Activated T-helper 1 cell treated with anti-CD3 and anti-CD28 coated beads, Interleukin-12 subunit alpha, Interleukin-12 subunit beta, Interleukin-2, Interleukin-4 antibody, amounts not matched to agents 30 ng/mL and 10 ng/mL and 1 ng/mL, durations not matched to agents 14 hours and 24 hours and 36 hours (primary cell): ENCODE results near the gene OCA2. TPM values are rescaled to one million over a fixed set of nuclear protein-coding genes. Genes with fewer than 3 reads are reported as not detected.

Source experiments
- DNase-seq: peaks from one replicate; pipeline ENCODE4 v3.0.0; 2021; ENCODE audit warnings: low spot score
- H3K27ac Mint-ChIP-seq: one replicate; pipeline ENCODE4 v1.8.0; 2021; ENCODE audit warnings: mild to moderate bottlenecking, mixed read lengths
- H3K27me3 Mint-ChIP-seq: one replicate; pipeline ENCODE4 v1.8.0; 2022; ENCODE audit warnings: mild to moderate bottlenecking, moderate library complexity, mixed read lengths; ENCODE audit not compliant: insufficient read depth
- H3K36me3 Mint-ChIP-seq: one replicate; pipeline ENCODE4 v1.8.0; 2021; ENCODE audit warnings: low read depth, mixed read lengths
- H3K4me1 Mint-ChIP-seq: one replicate; pipeline ENCODE4 v1.8.0; 2021; ENCODE audit warnings: low read depth, mixed read lengths
- H3K4me3 Mint-ChIP-seq: one replicate; pipeline ENCODE4 v1.8.0; 2021; ENCODE audit warnings: mild to moderate bottlenecking, moderate library complexity, mixed read lengths
- H3K9me3 Mint-ChIP-seq: one replicate; pipeline ENCODE4 v1.8.0; 2021; ENCODE audit warnings: mixed read lengths
- intact Hi-C: fragments of 100-400 bp; cut with micrococcal nuclease; formaldehyde crosslinking; loops from one replicate; pipeline ENCODE4 v1.15.1; 2024
- total RNA-seq: library from RNA; stranded (reverse); gene quantifications from 2 replicates; pipeline ENCODE4 v1.2.3, GENCODE V29; 2022

OCA2 gene
- total RNA-seq, 1 donor from 2014 or later: not detected

DNA sequence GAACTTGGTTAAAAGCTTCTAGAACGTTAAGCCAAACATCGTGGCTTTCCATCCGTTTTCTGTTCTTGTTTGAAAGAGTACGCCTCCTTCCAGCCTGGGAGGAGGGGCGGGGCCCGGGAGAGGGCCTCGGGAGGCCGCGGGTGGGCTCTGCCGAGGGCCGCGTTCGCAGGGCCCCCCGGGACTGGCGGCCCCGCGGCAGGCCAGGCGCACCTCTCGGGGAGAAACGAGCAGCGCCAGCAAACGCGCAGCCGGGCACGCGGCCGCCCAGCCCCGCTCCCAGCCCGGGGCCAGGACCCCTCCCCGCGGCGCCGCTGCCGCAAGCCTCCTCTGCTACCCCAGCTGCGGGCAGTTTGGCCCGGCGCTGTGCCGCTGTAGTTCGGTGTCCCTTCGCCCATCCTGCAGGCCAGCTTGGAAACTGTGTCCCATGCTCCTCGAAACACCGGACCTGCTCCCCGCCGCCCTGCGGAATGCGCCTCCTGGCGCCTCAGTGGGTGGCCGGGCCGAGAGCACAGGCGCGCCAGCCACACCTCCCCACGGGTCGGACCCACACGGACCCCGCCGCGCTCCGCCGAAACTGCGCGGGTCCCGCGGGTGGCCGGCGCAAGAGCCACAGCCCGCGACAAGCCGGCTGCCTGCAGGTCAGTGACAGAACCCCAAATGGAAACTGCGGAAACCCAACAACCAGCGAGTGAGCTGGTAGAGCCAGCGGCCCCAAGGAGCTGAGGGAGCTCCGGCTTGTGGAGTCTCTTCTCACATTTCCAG, 2.3 kb downstream of the OCA2 start:
- Mint-ChIP-seq H3K4me3 (peak overlapping the region; percentile 88), H3K27ac (no peak overlapping the region), H3K27me3 (peaks cover 63% of the 10 kb centered on the region), H3K4me1 (peaks cover 32% of the 10 kb centered on the region), H3K9me3 (no peaks in the 10 kb centered on the region), H3K36me3 (peaks cover 1% of the 10 kb centered on the region)
- no peak for DNase-seq
- intact Hi-C loops: no loop called here

DNA sequence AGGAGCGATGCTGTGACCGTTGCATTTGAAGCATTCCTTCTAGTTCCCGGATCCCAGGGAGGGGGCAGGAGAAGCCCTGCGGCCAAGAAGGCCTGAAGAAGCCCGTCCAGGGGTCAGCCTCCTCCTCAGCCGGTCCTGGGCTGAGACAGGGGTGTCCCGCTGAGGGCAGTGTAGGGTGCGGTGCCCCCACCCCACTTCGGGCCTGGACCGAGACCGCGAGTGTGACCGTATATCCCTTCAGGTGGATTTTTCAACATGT, 2.8 kb downstream of the OCA2 start:
- Mint-ChIP-seq H3K27ac (no peak overlapping the region), H3K4me1 (peaks cover 32% of the 10 kb centered on the region), H3K27me3 (peaks cover 68% of the 10 kb centered on the region), H3K4me3 (peak overlapping the region; percentile 88), H3K9me3 (no peaks in the 10 kb centered on the region), H3K36me3 (peaks cover 1% of the 10 kb centered on the region)
- DNase-seq: no peak
- intact Hi-C loops: no loop called here

DNA sequence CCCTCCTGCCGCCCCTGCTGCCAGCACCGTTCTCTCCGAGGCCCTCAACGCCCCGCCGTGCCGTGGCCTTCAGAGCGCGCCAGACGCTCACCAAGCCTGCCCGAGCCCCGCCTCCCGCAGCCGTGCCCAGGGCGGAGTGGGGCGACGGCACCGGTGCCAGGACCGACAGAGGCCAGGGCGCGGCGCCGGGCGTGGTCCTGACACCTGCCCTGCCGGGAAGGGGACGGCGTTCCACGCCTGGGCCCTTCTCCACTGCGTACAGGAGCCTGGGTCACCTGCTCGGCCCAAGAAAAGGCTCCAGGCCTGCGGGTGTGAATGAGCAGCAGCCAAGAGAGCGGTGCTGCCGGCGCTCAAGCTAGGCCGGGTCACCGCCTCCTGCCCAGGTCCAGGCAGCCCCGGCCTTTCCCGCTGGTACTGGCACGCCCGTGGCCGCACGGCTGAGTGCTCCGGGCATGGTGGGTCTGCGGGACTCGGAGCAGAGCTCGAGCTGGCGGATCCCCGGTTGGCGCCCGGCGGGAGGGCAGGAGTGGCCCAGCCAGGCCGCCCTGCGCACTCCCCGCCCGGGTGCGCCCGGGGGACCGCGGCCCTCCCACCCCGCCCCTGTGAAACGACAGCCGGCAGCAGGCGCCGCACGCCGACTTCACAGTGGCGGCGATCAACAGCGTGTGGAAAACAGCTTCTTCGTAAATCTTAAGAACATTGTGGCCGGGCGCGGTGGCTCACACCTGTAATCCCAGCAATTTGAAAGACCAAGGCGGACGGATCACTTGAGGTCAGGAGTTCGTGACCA, 4.2 kb downstream of the OCA2 start:
- peaks cover 27% of the 10 kb centered on the region for H3K4me1 Mint-ChIP-seq
- H3K9me3 Mint-ChIP-seq: peaks cover 13% of the 10 kb centered on the region
- intact Hi-C loops: no loop called here
- H3K27me3 Mint-ChIP-seq: peaks cover 74% of the 10 kb centered on the region
- DNase-seq: no peak
- peaks cover 1% of the 10 kb centered on the region for H3K36me3 Mint-ChIP-seq
- H3K27ac Mint-ChIP-seq: no peak overlapping the region
- peak overlapping the region; percentile 88 for H3K4me3 Mint-ChIP-seq

DNA sequence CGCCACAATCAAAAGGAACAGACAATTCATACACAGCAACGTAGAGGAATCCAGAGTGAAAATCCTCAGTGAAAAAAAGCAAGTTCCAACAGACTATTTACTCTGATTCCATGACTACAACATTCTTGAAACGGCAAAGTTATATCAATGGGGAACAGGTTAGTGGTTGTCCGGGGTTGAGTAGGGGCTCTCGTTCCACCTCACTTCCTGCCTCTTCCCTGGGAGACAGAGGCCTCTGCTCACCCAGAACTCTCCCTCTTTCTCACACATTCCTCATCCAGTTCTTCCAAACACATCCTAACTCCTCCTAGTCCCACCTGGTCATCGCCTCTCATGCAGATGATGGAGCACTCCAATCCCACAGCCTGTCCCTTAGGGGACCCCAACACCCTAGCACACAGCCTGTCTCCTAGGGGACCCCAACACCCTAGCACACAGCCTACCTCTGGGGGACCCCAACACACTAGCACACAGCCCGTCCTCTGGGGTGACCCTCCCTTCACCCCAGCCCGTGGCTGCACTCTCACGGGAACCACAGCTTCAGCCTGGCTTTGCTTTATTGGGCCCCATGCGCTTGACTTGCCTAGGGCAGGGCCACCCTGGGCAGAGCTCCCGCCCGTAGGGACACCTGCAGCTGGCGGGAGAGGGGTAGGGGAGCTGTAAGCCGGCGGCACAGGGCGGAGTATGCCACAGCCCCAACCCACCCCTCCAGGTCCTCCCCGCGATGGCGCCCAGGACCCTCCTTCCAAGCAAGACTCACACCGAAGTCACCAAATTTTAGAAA, 5.2 kb downstream of the OCA2 start:
- Mint-ChIP-seq H3K36me3 (no peaks in the 10 kb centered on the region), H3K4me3 (peak overlapping the region; percentile 15), H3K27ac (no peak overlapping the region), H3K27me3 (peaks cover 70% of the 10 kb centered on the region), H3K4me1 (peaks cover 22% of the 10 kb centered on the region), H3K9me3 (peaks cover 14% of the 10 kb centered on the region)
- no peak for DNase-seq
- intact Hi-C loops: no loop called here

DNA sequence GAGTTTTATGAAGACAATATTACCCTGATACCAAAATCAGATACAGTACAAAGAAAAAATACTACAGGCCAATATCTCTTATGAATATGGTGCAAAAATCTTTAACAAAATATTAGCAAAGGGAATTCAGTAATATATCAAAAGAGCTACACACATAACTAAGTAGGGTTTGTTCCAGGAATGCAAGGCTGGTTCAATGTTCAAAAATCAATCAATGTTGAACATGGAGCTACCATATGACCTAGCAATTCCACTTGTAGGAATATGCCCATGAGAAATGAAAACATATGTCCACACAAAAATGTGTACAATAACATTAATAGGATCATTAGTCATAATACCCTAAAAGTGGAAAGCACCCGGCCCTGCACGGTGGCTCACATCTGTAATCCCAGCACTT, 7.8 kb downstream of the OCA2 start:
- Mint-ChIP-seq H3K4me1 (peaks cover 21% of the 10 kb centered on the region), H3K27ac (no peak overlapping the region), H3K36me3 (no peaks in the 10 kb centered on the region), H3K27me3 (peaks cover 54% of the 10 kb centered on the region), H3K4me3 (no peak overlapping the region), H3K9me3 (peaks cover 14% of the 10 kb centered on the region)
- intact Hi-C loops: no loop called here
- DNase-seq: no peak

DNA sequence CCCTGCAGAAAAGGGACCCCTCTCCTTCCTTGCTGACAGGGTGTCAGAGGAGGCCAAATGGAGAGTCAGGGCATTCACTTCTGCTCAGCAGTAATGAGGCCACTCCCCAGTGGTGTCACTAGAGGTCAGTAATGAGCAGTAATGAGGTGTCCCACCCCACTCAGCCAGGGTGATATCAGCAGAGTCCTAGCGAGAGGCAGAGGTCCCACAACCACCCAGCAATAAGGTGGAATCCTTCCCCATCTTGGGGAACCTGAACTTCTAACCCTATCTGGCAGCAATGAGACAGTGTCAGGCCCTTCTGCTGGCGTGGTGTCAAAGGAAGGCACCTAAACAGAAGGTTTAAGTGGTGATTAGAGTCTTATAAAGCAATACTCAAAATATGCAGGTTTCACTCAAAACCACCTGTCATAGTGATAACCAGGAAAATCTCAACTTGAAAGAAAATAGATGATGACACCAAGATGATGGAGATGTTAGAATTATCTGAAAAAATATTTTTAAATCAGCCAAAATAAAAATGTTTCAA, 12.9 kb downstream of the OCA2 start:
- DNase-seq: peak; percentile 38
- intact Hi-C loops: loop anchor here (1.0 kb wide), 1 partner anchor 37 kb away; no protein-coding TSS in a partner anchor
- Mint-ChIP-seq H3K9me3 (peaks cover 13% of the 10 kb centered on the region), H3K4me3 (no peak overlapping the region), H3K27ac (no peak overlapping the region), H3K36me3 (no peaks in the 10 kb centered on the region), H3K27me3 (peaks cover 19% of the 10 kb centered on the region), H3K4me1 (peaks cover 15% of the 10 kb centered on the region)

DNA sequence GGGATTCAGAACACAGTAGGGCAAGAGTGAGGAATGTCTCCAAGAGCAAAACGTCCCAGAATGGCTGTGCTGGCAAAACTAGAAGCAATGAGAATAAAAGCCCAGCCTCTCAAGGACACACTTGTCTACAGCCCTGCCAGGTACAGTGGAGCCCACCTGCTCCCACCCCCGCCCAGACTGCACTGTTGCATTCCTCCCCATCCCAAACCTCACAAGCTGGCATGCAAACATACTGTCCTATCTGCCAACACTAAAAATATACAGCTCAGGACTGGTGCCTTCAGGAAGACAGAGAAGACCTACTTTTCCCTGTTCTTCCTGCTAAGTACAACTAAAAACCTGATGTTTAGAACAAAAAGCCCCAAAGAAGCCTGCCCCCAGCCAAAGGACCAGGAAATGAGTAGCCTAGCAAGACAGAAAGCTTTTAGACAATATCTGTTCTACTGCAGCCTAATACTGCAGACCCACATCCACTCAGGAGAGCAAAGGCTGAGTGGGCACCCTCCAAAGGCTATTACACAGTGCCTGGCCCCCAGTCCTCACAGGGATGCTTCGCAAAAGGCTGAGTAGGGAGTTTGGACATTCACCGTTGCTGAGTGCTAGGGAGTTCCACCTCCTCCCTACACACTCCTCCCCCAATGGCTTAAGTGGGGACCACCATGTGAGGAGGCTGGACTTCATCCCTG, 13.5 kb downstream of the OCA2 start:
- Mint-ChIP-seq H3K9me3 (peaks cover 9% of the 10 kb centered on the region), H3K4me1 (peaks cover 15% of the 10 kb centered on the region), H3K27ac (no peak overlapping the region), H3K4me3 (no peak overlapping the region), H3K36me3 (no peaks in the 10 kb centered on the region), H3K27me3 (peaks cover 15% of the 10 kb centered on the region)
- no peak for DNase-seq
- intact Hi-C loops: loop anchor here (1.0 kb wide), 1 partner anchor 38 kb away; no protein-coding TSS in a partner anchor

DNA sequence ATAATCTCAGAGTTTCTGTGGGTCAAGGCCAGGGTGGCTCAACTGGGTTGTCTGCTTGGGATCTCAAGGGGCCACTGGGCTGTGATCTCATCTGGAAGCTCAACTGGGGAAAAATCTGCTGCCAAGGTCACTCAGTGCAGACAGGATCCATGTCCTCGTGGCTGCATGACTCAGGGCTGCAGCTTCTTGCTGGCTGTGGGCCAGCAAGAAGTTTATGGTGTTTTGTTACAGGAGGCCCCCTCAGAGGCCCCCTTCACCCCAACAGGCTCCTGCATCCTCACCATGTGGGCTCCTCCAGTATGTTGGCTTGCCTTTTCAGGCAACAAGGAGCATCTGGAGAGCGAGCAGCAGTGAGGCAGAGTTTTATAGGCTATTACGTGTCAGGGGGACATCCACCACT, 14.6 kb downstream of the OCA2 start:
- peaks cover 15% of the 10 kb centered on the region for H3K4me1 Mint-ChIP-seq
- peaks cover 10% of the 10 kb centered on the region for H3K27me3 Mint-ChIP-seq
- no peaks in the 10 kb centered on the region for H3K36me3 Mint-ChIP-seq
- H3K9me3 Mint-ChIP-seq: no peaks in the 10 kb centered on the region
- no peak overlapping the region for H3K27ac Mint-ChIP-seq
- intact Hi-C loops: no loop called here
- no peak for DNase-seq
- no peak overlapping the region for H3K4me3 Mint-ChIP-seq

DNA sequence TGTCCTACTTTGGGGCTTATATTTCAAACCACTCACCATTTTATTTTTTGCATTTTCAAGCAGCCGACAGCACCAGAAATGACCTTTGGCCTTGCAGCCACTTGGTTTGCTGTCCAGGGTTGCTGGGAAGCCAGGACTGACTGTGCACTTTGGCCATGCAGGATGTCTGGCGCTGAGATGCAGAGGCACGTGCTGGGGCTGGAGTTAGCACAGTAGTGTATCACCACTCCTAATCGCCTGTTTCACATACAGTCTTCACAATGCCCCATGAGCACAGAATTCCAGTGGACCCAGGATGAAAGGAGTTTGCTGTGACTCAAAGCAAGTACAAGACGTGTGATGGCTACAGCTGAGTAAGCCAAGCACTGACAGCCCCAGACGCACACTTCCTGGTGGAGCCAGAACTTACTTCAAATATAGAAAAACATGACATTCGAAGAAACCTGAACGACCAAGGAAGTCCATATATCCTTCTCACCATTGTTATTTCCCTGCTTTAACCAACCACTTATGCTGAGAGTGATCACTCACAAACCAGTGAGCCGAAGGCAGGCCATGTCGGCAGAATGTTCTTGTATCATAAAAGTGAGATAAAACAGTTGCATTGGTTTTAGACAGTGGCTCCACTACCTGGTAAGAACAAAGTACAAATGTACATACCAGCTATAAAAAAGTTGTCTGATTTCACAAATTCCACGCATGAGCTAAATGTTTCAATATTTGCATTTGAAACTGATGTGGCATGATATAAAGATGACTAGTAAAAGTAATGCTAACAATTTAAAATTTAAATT, 16.0 kb downstream of the OCA2 start:
- H3K36me3 Mint-ChIP-seq: no peaks in the 10 kb centered on the region
- peaks cover 15% of the 10 kb centered on the region for H3K4me1 Mint-ChIP-seq

DNA sequence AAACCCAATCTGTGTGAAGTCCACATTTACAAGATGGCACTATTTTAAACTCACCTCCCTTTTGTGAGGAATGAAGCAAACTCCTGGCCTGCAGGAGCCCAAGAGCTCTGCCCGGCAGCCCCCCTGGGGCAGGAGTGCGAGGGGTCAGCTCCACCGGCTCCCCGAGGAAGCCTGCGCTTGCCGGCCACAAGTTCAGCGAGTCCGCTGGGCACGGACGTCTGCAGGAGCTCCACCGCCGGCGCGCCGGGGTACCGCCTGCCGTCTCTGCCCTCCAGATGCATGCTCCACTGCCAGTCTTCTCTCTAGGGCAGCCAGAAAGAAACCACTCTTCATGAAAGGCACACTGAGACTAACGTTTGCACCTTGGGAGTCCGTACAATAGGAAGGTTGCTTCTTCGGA, 17.5 kb downstream of the OCA2 start:
- Mint-ChIP-seq H3K27me3 (peaks cover 10% of the 10 kb centered on the region), H3K4me3 (no peak overlapping the region), H3K9me3 (no peaks in the 10 kb centered on the region), H3K4me1 (peaks cover 7% of the 10 kb centered on the region), H3K36me3 (no peaks in the 10 kb centered on the region), H3K27ac (no peak overlapping the region)
- intact Hi-C loops: no loop called here
- DNase-seq: no peak

More for the DNA sequence above, 16.0 kb downstream of the OCA2 start:
- no peaks in the 10 kb centered on the region for H3K9me3 Mint-ChIP-seq
- DNase-seq: no peak
- H3K27ac Mint-ChIP-seq: no peak overlapping the region
- peaks cover 8% of the 10 kb centered on the region for H3K27me3 Mint-ChIP-seq
- H3K4me3 Mint-ChIP-seq: no peak overlapping the region
- intact Hi-C loops: no loop called here

DNA sequence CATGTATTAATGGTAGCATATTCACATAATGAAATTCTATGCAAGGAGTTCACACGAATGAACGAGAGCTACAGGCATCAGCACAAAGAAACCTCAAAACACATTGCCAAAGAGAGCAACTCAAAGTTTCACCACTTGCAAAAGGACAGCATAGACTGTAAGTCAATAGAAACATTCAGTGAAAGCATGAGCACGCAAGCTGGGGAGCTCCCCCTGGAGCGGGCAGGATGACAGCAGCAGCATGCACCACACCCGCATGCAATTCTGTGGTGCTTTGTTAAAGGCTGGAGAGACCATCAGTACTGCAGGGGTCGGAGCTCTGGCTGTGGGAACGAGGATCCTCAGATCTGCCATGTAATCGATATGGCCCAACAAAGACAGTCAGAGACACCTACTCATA, 18.7 kb downstream of the OCA2 start:
- no peak overlapping the region for H3K4me3 Mint-ChIP-seq
- no peak overlapping the region for H3K27ac Mint-ChIP-seq
- H3K4me1 Mint-ChIP-seq: no peaks in the 10 kb centered on the region
- DNase-seq: no peak
- H3K9me3 Mint-ChIP-seq: no peaks in the 10 kb centered on the region
- intact Hi-C loops: no loop called here
- peaks cover 10% of the 10 kb centered on the region for H3K27me3 Mint-ChIP-seq
- H3K36me3 Mint-ChIP-seq: no peaks in the 10 kb centered on the region
